HG02763 (cell line): ENCODE results near the gene DDX10.
"Not testable (repeated sequence)": the region's sequence is repeated elsewhere in the genome, so short reads cannot be mapped to it uniquely, and the experiment has no call there.

Source experiments
- ATAC-seq: cut with Tn5 transposase; IDR thresholded peaks from one replicate; pipeline ENCODE4 v1.9.1; 2021; ENCODE audit warnings: mild to moderate bottlenecking, moderate library complexity; ENCODE audit not compliant: unreplicated experiment

Gene DDX10

DNA sequence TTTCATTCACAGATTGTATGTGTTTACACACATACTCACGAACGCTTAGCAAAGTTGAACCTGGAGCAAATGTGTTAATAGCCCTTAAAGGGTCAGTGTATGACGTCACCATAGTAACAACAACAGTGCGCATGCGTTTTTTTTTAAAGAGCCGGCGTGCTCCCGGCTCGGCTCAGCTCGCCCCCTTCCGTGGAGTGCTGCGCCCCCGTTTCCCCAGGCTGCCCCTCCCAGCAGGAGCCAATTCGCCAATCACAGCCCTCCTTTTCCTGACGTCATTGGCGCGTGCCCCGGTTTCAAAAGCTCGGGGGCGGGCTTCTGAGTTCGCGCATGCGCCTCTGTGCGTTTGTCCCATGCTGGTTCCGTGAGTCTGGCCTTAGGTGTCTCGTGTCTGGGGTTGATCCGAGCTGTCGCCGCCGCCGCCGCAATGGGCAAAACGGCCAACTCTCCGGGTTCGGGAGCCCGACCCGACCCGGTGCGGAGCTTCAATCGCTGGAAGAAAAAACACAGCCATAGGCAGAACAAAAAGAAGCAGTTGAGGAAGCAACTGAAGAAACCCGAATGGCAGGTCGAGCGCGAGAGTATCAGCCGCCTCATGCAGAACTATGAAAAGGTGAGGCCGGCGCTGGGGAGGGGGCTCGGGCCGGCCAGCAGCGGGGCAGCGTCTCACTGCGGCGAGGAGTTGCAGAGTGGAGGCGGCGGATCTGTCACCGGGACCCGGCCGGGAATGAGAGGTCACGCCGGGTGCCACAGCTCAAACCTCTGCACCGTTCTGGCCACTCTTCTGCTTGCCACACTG, at the start of gene DDX10:
Gene DDX10, plus strand, starts transcription at position 340 of the 796 bp plus-strand sequence. Its CDS starts 85 bp downstream, at position 425.
- ATAC-seq, result peak; percentile 88

DNA sequence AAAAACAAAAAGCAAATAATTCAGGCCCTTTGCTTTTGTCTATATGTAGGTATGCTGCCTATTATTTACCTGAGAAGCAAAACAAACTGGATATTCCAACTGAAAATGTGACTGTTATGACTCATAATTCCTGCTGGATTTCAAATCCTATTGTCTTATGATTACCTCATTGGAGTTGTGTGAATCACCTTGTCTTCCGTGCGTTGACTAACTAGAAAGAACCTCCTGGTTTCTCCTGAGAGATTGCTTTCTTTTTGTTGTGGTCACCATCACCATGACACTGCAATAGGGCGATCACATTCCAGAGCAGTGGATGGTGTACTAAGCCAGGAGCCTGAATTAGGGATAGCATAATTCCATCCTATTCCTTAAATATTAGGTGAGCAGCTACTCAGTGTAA, 48.3 kb upstream of the DDX10 start:
- no peak for ATAC-seq

DNA sequence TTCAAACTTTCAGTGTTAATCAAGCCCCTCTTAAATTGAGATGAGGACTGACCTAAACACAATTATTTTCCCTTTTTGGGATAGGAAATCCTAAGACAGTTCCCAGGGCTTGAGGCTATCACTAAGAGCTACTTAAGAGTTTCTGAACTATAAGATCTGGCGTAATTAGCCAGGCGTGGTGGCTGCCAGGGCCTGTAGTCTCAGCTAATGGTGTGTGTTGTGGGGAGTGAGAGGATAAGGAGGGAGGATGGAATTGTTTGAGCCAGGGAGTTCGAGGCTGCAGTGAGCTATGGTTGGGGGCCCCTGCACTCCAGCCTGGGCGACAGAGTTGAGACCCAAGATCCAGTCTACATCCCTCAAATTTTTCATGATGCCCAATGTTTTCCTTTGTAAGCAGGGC, 47.8 kb upstream of the DDX10 start:
- ATAC-seq, result no peak

DNA sequence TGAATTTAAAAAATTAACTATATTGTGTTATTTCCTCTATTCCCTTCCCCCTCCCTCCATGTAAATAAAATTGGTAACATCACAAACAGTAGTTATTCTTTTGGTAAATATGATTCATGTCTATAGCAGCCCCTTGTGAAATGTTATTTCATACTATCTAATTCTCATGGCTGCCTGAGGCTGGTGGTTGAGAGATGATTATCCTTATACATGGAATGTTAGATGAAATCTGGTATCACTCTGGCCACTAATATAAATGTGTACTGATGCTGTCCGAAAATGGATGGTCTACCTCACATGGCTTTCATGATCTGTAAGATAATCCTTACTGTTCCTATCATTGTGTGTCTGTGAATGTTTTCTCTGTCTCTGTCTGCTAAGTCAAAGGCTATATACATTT, 46.3 kb upstream of the DDX10 start:
- no peak for ATAC-seq

DNA sequence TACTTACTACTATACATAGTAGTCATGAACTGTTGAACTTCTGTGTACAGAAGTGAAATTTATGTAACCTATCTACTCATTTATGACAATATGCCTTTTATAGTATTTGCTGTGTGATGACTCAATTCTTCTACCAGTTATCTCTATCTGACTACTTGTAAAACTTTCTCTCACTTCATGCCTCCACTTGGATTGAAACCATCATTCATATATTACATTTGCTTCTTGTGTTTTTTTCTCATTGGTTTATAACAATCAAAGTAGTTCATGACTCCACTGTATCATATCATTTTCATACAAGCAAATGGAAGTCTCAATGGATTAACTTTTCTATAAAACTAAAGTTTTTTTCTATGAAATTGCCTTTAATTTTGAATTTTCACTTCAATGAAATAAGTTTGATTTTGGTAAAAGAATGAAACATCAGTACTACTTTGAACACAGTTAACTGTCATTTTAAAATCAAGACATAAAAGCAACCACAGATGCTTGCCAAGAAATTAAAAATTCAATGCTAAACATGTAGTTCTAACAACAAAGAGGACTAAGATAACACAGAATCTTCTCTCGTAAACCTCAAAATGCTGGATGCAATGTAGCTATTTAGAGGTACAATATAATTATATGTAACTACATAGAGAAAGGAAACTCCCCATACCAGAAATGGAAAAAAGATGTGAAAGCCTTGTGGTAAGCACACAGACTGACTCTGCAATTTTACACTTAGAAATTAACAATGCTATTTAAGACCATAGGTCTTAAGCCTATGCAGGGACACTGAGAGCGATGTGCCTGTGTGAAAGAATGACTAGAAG, 43.7 kb upstream of the DDX10 start:
- peak; percentile 83 for ATAC-seq

DNA sequence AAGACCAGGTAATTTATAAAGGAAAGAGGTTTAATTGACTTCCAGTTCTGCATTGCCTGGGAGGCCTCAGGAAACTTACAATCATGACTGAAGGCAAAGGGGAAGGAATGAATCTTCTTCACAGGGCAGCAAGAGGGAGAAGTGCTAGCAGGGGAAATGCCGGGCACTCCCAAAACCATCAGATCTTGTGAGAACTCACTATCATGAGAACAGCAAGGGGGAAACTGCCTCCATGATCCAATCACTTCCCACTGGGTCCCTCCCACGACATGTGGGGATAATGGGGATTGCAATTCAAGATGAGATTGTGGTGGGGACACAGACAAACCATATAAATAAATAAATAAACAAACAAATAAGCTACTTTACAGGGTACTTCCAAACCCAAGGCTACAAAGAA, 42.5 kb upstream of the DDX10 start:
- no peak for ATAC-seq

DNA sequence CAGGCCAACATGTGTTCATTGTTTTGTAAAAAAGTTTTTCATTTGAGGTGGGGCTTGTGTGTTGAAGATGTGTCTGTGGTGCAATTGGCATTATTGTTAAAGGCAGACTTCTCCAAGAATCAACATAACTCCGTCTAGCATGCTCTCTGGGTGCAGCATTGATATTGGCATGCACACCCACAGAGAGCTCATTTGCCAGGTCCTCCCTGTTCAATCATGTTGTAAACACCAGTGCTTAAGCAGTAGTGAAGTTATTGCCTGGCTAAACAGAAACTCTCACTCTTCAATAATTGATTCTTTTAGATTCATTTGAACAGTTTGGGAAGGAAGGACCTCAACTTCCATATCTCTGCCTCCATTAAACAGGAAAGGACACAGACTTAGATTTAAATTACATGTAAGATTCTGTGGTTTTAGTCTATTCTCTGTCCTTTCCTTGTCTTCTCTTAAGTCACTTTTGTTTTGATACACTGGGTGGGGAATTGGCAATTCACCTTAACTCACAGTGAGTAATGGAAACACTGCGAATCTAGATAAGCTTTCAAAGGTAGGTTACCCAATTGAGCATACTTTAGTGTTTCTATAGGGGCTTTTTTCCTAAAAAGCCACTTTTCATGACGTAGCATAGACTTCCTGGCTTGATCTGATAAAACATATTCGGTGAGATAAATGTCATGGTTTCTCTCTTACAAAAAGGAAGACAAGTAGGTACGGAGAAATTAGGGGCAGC, 40.5 kb upstream of the DDX10 start:
- ATAC-seq, result no peak

DNA sequence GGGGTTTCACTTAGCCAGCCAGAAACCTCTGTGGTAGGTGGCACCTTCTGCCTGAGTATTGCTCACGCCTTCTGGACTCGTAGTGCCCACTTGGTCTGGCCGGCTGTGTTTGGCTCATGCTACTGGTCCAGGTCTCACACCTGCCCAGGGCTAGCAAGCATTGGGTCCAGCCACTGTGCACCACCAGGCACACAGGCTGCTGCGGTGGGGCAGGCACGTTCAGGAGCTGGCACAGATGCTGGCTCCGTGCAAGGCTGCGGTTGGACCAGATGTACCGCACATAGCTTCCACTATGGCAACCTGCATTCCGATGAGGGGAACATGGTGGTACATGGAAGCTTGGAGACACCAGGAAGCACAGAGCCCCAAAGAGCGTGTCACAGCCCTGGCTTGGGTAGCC, 36.5 kb upstream of the DDX10 start:
- no peak for ATAC-seq

DNA sequence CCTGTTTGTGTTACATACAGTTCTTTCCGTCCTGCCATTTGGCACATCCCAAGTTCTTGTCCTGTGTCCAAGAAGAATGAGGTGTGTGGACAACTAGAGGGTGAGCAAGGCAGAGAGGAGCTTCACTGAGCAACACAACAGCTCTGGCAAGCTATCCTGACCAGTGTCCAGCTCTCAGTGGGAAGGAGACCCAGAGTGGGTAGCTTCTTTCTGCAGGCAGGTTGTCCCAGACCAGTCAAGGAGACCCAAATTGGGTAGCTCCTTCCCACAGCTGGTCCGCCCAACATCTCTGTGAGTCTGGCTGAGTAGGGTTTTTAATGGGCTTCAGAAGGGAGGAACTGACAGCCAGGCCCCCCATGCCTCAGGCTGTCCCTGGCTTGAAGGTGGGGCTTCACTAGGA, 36.1 kb upstream of the DDX10 start:
- no peak for ATAC-seq

DNA sequence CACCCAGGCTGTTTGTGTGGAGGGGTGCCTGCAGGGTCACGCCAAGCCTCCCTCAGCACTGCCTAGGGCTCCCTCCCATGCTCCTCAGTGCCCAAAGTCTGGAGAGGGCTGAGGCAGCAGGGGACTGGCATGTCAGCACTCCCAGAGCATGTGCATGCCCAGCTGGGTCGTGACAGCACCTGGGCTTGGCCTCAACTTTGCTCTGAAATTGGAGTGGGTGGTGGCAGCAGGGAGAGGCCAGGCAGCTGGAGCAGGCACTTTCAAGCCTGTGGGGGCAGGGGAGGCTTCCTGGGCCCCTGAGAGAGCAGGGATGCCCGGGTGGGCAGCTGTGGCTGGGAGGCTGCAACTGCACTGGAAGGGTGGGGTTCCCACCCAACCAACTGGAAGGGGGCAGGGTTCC, 35.6 kb upstream of the DDX10 start:
- no peak for ATAC-seq

DNA sequence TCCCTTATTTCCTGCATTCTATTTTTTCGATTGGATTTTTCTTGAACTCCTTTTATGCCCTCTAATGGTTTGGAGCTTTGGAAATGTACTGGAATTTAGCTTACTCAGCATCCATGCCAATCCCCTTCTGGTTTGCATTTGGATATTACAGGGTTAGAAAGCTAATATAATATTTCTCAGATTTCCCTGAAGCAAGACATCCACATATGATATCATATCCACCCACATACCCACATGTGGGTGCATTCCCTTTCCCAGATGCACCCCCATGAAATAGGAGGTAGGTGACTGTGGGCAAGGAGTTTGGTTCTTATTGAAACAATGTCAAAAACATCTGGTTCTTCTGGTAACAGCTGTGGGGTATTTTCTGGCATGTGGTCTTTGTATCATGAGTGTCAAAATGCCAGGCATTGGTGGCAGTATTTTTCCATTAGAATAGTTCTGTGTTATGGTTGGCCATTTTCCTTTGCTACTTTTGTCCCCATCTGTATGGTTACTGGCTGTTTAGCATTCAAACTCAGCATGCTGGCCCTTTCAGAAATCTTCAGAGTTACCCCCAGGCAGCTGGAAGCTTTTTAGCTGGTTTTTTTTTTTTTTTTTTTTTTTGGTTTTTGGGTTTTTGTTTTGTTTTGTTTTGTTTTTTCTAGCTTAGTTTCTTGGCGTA, 32.7 kb upstream of the DDX10 start:
- no peak for ATAC-seq

DNA sequence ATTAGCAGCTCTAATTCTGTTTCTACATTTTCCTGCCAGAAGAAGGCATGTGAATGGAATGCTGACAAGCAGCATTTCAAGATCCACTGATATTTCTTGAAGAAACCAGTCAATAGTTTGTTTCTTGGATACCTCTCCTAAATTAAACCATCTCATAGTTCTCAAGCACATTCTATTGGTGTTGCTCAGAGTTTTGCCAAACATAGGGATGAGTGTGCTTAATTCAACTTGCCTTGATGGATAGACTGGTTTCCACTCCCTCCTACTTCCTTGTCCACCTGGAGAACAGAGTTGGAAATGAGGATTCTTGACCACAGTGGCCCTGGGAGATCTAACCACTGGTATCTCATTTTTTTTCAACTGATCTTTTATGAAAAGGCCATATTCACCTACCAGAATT, 29.8 kb upstream of the DDX10 start:
- ATAC-seq, result no peak

DNA sequence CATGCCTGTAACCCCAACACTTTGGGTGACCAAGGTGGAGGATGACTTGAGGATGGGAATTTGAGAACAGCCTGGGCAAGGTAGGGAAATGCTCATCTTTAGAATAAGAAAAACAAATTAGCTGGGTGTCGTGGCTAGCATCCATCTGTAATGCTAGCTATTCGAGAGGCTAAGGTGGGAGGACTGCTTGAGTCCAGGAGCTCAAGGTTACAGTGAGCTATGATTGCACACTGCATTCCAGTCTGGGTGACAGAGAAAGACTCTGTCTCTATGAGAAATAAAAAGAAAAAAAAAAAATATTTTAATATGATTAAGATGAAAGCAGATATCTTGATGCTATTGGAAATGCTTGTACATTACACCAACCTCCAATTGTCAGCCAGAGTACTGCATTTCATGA, 28.6 kb upstream of the DDX10 start:
- ATAC-seq, result no peak

DNA sequence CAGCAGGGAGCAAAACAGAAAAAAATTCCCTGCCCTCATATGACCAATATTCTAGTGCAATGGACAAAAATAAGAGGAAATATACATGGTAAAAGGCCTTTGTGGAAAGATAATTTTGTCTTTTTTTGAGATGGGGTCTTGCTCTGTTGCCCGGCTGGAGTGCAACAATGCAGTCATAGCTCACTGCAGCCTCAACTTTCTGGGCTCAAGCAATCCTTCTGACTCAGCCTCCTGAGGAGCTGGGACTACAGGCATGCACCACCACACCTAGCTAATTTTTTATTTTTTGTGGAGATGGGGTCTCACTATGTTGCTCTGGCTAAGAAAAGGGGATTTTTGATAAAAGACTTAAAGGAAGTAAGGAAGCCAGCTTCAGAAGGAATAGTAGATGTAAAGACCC, 25.7 kb upstream of the DDX10 start:
- no peak for ATAC-seq

DNA sequence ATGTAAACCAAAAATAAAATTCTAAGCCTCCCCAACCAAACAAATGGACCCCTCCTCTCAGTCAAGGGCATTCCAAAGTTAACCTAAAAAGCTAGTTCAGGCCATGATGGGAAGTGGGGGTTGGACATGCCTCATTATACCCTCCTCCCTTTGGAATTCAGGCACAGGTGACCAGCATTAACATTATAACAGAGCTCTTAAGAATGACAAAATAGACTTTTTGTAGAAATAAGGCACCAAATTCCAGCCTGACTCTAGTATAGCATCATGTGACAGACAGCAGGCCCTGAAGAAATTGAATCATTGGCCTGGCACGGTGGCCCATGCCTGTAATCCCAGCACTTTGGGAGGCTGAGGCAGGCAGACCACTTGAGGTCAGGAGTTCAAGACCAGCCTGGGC, 23.1 kb upstream of the DDX10 start:
- not testable (repeated sequence) for ATAC-seq

DNA sequence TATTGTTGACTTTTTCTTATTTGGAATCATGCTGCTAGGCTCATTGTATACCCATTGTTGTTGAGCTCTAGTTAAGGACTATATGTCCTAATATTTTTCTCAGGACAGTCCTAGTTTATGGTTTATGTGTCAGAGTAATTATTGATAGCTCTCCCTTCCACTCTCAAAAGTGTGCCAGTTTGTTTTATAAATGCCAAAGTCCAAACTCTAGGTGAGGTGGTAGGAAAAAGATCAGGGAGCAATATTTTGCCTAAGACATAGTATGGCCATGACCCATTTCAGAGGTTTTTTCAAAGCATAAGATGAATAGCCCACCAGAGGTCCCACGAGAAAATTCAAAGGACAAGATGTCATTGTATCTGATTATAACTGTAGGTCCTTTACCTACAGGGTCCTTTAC, 20.9 kb upstream of the DDX10 start:
- ATAC-seq, result no peak

DNA sequence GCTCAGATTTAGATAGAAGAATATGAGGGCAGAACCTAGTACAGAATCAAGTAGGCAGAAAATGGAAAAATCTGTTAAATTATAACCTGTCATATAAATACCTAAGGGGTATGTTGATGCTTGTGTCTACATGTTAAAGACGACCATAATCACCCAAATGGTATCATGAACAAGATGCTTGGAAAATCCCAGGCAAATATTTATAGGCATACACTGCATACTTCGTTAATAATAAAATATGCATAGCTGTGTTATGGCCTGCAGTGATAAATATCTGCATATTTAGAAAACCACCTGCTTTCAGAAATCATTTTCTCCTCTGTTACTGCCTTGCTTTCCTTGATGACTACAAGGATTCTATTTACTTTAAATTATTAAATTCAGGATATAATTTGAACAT, 18.9 kb upstream of the DDX10 start:
- ATAC-seq, result no peak

DNA sequence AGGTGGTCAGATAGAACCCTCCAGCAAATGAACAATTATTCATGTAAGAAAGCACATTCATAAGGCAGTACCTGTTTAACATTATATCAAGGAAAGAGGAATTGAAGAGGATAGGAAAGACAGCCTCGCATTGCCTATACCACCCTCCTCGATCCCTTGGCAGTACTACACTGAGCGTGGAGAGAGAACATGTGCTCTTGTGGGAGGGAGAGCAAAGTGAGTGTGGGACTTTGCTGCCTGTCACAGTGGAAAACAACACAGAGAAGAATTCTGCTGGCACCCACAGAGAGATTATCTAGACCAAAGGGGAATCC, 17.5 kb upstream of the DDX10 start:
- no peak for ATAC-seq

DNA sequence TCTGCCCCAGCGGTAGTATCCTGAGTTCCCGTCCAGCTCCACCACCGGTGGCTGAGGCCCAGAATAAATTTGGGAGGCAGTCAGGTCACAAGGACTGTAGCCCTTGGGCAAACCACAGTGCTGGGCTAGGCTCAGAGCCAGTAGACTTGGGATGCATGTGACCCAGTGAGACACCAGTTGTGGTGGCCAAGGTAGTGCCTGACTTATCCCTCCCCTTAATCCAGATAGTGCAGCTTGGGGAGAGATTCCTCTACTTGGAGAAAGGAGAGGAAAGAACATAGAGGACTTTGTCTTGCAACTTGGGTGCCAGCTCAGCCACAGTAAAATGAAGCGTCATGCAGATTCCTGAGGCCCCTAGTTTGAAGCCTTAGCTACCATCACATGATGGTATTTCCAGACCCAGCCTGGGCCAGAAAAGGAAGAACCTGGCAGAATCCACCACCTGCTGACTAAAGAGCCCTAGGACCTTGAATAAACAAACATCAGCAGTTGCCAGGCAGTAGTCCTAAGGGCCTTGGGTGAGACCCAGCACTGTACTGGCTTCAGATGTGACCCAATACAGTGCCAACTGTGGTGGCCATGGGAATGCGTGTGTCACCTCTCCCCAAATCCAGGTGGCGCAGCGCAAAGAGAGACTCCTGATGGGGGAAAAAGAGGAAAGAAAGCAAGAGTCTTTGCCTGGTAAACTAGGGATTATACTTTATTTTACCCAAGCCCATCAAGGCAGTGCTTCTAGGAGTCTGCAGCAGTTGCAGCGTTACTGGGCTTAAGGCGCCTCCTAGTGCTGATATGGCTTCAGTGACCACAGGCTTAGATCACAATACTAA, 17.0 kb upstream of the DDX10 start:
- ATAC-seq, result peak; percentile 87

DNA sequence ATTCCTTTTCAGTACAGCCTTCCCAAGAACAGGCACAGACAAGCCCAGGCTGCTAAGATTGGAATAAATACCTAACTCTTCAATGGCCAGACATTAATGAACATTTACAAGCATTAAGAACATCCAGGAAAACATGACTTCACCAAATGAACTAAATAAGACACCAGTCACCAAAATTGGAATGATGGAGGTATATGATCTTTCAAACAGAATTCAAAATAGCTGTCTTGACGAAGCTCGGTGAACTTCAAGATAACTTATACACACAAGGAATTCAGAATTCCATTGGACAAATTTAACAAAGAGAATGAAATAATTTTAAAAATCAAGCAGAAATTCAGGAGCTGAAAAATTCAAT, 16.4 kb upstream of the DDX10 start:
- ATAC-seq, result no peak

DNA sequence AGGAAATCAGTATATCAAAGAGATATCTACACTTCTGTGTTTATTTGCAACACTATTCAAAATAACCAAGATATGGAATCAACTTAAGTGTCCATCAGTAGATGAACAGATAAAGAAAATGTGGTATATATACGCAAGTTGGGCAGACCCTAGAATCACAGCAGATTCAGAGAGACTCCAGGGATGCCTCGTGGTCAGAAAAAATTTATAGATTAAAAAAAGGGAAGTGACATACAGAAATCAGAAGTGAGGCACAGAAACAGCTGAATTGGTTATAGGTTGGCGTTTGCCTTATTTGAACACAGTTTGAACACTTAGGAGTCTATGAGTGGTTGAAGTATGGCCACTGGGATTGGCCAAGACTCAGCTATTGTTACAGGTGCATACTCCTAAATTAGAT, 10.8 kb upstream of the DDX10 start:
- ATAC-seq, result not testable (repeated sequence)
